ENCODE data around the gene SLC35F5.

DNA sequence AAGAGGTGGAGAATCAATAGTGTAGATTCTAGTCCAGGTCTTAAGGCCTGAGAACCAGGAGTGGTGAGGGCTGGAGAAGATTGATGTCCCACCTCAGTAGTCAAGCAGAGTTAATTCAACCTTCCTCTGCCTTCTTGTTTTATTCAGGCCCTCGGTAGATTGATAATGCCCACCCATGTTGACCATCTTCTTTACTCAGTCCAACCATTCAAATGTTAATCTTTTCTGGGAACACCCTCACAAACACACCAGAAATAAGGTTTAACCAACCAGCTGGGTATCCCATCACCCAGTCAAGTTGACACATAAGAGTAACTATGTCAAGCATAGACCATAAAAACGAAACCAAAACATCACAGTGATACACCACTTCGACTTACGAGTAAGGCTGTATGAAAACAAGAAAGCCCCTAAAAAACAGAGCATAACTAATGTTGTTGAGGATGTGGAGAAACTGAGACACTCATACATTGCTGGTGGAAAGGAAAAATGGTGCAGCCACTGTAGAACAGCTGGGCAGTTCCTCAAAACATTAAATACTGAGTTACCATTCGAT lies 57.5 kb downstream of the SLC35F5 start:
- TF ChIP-seq, protein P1, sequence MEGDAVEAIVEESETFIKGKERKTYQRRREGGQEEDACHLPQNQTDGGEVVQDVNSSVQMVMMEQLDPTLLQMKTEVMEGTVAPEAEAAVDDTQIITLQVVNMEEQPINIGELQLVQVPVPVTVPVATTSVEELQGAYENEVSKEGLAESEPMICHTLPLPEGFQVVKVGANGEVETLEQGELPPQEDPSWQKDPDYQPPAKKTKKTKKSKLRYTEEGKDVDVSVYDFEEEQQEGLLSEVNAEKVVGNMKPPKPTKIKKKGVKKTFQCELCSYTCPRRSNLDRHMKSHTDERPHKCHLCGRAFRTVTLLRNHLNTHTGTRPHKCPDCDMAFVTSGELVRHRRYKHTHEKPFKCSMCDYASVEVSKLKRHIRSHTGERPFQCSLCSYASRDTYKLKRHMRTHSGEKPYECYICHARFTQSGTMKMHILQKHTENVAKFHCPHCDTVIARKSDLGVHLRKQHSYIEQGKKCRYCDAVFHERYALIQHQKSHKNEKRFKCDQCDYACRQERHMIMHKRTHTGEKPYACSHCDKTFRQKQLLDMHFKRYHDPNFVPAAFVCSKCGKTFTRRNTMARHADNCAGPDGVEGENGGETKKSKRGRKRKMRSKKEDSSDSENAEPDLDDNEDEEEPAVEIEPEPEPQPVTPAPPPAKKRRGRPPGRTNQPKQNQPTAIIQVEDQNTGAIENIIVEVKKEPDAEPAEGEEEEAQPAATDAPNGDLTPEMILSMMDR (IDR thresholded peaks at IDR 0.05; ENCODE audit: low read depth, low read length): no peak
- TF ChIP-seq EZH2phosphoT487 (IDR thresholded peaks at IDR 0.05; ENCODE audit: low read depth): no peak
